HFFc6 (cell line): ENCODE results near the gene PASK. TPM values are rescaled to one million over a fixed set of nuclear protein-coding genes. Genes with fewer than 3 reads are reported as not detected.

ENCODE experiments used
- DNase-seq: peaks from one replicate; pipeline ENCODE4 v3.0.0-alpha.2; 2018
- H3K27ac Mint-ChIP-seq: 2 replicates; pipeline ENCODE4 v1.8.0; 2020; ENCODE audit warnings: mild to moderate bottlenecking, mixed read lengths
- H3K27me3 Mint-ChIP-seq: 2 replicates; pipeline ENCODE4 v1.8.0; 2021; ENCODE audit warnings: mild to moderate bottlenecking, moderate library complexity, mixed read lengths; ENCODE audit not compliant: insufficient read depth
- H3K36me3 Mint-ChIP-seq: 2 replicates; pipeline ENCODE4 v1.8.0; 2021; ENCODE audit warnings: low read depth, mixed read lengths
- H3K4me1 Mint-ChIP-seq: 2 replicates; pipeline ENCODE4 v1.8.0; 2020; ENCODE audit warnings: low read depth, mixed read lengths
- H3K4me3 Mint-ChIP-seq: 2 replicates; pipeline ENCODE4 v1.8.0; 2020; ENCODE audit warnings: mild to moderate bottlenecking, moderate library complexity, mixed read lengths
- H3K9me3 Mint-ChIP-seq: 2 replicates; pipeline ENCODE4 v1.8.0; 2020; ENCODE audit warnings: mild to moderate bottlenecking, mixed read lengths
- total RNA-seq, 6 experiments: library from RNA; stranded (reverse); fragmentation: NEBNext Ultra II Directional; extraction: Animal tissue kit (Norgen Biotek cat#: 25700); gene quantifications; 2 replicates in 1 of 6; 3 replicates in 5 of 6; pipeline ENCODE4 v1.2.3, GENCODE V29; 2021
- TF ChIP-seq, protein P1 (sequence below): fragments of 200-600 bp; sonication (generic); IDR thresholded peaks from 2 replicates; pipeline ENCODE4 v1.5.0; 2021; ENCODE audit warnings: antibody characterized with exemption, mild to moderate bottlenecking

PASK gene
- total RNA-seq, 6 experiments from 2014 or later = 3.3 to 7.1 (median 6.0) TPM

DNA sequence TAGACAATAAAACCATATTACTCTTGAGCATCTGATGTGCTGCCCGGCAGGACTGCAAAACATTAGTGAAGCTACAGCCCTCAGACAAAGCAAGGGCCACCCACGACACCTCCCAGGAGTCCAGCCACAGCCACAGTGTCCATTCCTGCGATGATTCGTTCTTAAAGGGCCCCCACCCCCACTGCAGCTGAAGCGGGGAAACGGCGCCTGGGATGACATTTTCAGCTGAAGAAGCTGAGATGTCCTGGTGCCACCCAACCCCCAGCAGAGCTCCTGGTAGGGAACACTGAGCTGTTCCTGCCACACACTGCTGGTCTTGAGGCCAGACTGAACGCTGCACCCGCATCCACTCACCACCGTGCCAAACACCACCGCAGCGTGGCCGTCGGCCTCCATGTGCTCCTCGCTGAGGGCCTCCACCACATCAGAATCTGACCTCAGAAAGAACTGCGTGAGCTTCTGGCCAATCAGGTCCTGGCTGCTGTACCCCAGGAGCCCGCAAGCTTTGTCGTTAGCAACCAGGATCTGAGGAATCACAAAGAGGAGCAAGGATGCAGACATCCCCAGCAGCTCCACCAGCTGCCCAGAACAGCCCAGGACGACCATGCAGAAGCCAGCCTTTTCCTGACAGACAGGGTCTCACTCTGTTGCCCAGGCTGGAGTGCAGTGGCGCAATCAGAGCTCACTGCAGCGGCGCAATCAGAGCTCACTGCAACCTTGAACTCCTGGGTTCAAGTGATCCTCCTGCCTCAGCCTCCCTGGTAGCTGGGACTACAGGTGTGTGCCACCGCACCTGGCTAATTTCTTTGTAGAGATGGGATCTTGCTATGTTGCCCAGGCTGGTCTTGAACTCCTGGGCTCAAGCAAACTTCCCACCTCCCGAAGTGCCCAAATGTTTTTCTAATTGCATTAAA, 9.5 kb downstream of the PASK start:
- no peak for DNase-seq
- no peaks in the 10 kb centered on the region for H3K36me3 Mint-ChIP-seq
- H3K27ac Mint-ChIP-seq = no peak overlapping the region
- H3K4me1 Mint-ChIP-seq = no peaks in the 10 kb centered on the region; the same call in 1 of the 2 replicates
- H3K4me3 Mint-ChIP-seq = no peak overlapping the region
- TF ChIP-seq, protein P1, sequence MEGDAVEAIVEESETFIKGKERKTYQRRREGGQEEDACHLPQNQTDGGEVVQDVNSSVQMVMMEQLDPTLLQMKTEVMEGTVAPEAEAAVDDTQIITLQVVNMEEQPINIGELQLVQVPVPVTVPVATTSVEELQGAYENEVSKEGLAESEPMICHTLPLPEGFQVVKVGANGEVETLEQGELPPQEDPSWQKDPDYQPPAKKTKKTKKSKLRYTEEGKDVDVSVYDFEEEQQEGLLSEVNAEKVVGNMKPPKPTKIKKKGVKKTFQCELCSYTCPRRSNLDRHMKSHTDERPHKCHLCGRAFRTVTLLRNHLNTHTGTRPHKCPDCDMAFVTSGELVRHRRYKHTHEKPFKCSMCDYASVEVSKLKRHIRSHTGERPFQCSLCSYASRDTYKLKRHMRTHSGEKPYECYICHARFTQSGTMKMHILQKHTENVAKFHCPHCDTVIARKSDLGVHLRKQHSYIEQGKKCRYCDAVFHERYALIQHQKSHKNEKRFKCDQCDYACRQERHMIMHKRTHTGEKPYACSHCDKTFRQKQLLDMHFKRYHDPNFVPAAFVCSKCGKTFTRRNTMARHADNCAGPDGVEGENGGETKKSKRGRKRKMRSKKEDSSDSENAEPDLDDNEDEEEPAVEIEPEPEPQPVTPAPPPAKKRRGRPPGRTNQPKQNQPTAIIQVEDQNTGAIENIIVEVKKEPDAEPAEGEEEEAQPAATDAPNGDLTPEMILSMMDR = no peak
- peaks cover 2% of the 10 kb centered on the region for H3K27me3 Mint-ChIP-seq
- H3K9me3 Mint-ChIP-seq = no peaks in the 10 kb centered on the region

DNA sequence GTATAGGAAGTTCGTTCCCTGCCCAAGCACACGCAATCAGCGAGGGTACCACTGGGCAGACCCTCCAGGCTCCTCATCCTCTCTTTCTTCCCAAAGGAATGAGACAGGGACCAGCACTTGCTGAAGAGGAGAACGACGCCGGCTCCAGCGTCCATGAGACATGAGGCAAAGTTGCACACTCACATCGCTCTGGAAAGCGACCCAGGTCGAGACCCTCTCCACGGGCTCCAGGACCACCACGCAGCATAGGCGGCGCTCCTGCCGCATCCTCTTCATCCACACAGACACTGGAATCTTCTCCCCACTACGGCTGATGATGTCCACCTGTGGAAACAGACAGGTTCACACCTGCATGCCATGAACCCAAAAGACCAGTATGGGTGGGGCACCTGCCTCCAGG, 10.8 kb downstream of the PASK start:
- DNase-seq = no peak
- no peak overlapping the region for H3K27ac Mint-ChIP-seq
- H3K4me1 Mint-ChIP-seq = no peaks in the 10 kb centered on the region; the same call in 1 of the 2 replicates
- H3K27me3 Mint-ChIP-seq = peaks cover 2% of the 10 kb centered on the region
- H3K36me3 Mint-ChIP-seq = no peaks in the 10 kb centered on the region
- H3K4me3 Mint-ChIP-seq = no peak overlapping the region
- H3K9me3 Mint-ChIP-seq = no peaks in the 10 kb centered on the region
- TF ChIP-seq, protein P1 = no peak

DNA sequence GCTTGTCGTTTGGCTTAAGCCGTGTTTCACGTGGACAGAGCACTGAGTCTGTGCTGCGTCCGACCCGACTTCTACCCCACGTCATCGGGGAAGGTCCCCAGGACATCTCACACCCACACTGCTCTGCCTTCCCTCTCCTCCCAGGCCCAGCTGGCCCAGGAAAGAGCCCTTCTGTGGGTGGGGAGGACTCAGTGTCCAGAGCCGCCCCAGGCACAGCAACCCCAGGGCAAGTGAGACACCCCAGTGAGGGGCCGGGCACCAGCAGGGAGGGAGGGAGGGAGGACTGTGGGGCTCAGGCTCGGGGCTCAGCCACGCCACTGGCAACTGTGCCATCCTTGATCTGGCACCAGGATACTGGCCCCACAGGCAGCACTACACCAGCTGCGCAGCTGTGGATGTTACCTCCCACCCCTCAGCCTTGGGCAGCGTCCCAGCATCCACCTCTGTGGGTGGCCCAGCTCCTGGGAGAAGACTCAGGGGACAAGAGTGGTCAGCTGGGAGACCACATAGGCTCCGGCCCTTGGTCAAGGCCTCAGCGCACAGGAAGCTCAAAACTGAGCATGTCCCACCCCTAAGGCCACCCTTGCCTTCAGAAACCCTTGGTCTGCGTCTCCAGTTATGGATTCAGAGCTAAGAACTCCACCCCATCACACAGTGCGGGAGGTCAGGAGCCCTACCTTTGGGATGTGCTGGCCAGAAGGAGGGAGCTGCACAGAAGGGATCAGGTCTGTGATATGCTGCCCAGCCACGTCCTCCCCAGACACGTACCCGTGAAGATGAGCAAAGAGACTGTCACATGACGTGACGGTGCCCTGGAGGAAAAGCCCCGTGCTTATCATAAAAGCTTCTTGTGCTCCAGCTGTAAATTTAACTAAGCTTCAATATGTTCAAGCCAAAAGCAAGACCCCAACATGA, 11.7 kb downstream of the PASK start:
- Mint-ChIP-seq H3K9me3 (no peaks in the 10 kb centered on the region), H3K27ac (no peak overlapping the region), H3K4me3 (no peak overlapping the region), H3K27me3 (peaks cover 2% of the 10 kb centered on the region), H3K4me1 (no peaks in the 10 kb centered on the region; the same call in 1 of the 2 replicates), H3K36me3 (no peaks in the 10 kb centered on the region)
- TF ChIP-seq, protein P1 = no peak
- DNase-seq = no peak

DNA sequence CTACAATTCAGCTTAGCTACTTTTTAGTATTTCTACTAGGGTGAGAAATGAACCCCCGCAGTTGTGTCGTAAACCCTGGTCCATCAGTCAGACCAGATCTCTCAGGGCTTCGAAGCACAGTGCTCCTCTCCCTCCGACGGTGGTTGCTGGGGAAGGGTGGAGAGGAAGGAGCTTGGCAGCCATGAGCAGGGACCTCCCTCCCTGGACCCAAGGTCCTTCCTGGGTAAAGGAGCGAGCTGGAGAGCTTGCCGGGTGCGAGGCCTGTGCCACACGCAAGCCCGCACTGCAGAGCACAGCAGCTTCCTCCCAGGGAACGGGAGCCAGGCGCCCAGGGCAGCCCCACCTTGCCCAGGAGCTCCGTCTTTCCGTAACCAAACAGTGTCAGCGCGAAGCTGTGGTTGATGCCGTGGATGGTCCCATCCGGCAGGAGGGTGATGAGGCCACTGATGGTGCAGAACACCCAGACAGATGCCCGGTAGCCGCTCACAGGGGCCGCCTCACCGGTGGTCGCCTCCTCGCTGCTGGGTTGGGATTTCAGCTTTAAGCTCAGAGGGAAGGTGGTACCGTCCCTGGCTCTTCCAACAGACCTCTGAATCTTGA, 12.5 kb downstream of the PASK start:
- no peak for DNase-seq
- H3K27ac Mint-ChIP-seq = no peak overlapping the region
- TF ChIP-seq, protein P1 = no peak
- H3K36me3 Mint-ChIP-seq = no peaks in the 10 kb centered on the region
- H3K9me3 Mint-ChIP-seq = no peaks in the 10 kb centered on the region
- peaks cover 2% of the 10 kb centered on the region for H3K27me3 Mint-ChIP-seq
- no peaks in the 10 kb centered on the region; the same call in 1 of the 2 replicates for H3K4me1 Mint-ChIP-seq
- H3K4me3 Mint-ChIP-seq = no peak overlapping the region

DNA sequence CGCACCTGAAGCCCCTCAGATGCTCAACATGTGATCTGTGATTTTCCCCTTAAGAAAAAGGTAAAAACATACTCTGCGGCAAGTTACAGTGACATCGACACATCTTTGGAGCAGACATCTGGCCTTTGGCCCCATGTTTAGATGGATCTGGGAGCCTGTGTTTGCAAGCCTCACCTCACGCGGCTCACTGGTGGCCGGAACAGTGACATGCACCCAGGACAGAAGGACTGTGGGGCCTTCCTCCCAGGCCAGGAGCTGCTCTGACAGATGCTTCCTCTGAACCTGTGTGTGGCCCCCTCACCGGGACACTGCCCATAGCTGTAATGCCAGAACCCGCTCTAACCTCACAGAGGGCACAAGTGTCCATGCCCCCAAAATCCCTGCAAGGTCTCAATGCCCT, 13.1 kb downstream of the PASK start:
- H3K4me1 Mint-ChIP-seq = no peaks in the 10 kb centered on the region; the same call in 1 of the 2 replicates
- H3K4me3 Mint-ChIP-seq = no peak overlapping the region
- H3K27ac Mint-ChIP-seq = no peak overlapping the region
- DNase-seq = no peak
- TF ChIP-seq, protein P1 = no peak
- no peaks in the 10 kb centered on the region for H3K36me3 Mint-ChIP-seq
- H3K9me3 Mint-ChIP-seq = no peaks in the 10 kb centered on the region
- peaks cover 2% of the 10 kb centered on the region for H3K27me3 Mint-ChIP-seq
